ENCODE measurements around the gene TTC39B.

The TTC39B gene

GRCh38 chr9:15200111-15200510 is 106.9 kb downstream of the TTC39B start:
- Histone ChIP-seq H3K27ac (ENCODE audit: low read depth, low read length) (no peak overlapping the region), H3K9me3 (ENCODE audit: control insufficient read depth in 1 of 2, low read length in 2 of 2) (peaks cover 0 to 14% of the 10 kb centered on the region in 2 donors), H3K9ac (ENCODE audit: low read depth in 1 of 2, low read length in 2 of 2) (no peak overlapping the region), H3K4me3 (ENCODE audit: low read depth in 1 of 2, low read length in 2 of 2) (no peak overlapping the region), H3K27me3 (ENCODE audit: control insufficient read depth in 1 of 2, insufficient read depth in 2 of 2, low read length in 2 of 2) (no peaks in the 10 kb centered on the region), H3K36me3 (ENCODE audit: control insufficient read depth in 1 of 2, insufficient read depth in 2 of 2, low read length in 2 of 2) (peaks cover 7 to 33% of the 10 kb centered on the region in 2 donors), H3K4me1 (ENCODE audit: control insufficient read depth in 1 of 2, insufficient read depth in 2 of 2, low read length in 2 of 2) (no peaks in the 10 kb centered on the region)

DNA sequence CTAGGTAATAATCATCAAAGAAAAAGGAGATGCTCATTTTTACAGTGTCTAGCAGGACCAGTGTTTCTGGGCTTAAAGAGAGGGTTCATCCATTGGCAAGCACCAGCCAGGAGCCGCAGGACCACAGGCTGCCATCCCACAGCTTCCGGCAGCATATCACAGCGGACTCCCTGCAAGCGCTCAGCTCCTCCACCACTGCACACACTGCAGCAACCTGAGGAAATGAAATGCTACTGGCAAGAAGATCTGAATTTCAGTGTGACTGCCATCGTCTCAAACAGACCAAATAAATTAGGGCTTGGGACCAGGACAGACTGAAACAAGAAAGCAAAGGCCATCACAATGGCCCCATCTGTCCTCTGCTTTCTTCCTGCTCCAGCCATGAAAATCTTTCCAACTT is 114.2 kb downstream of the TTC39B start:
- H3K9ac ChIP-seq (ENCODE audit: low read depth in 1 of 2, low read length in 2 of 2) = no peak overlapping the region
- no peak overlapping the region for H3K27ac ChIP-seq (ENCODE audit: low read depth, low read length)
- no peaks in the 10 kb centered on the region for H3K4me1 ChIP-seq (ENCODE audit: control insufficient read depth in 1 of 2, insufficient read depth in 2 of 2, low read length in 2 of 2)

DNA sequence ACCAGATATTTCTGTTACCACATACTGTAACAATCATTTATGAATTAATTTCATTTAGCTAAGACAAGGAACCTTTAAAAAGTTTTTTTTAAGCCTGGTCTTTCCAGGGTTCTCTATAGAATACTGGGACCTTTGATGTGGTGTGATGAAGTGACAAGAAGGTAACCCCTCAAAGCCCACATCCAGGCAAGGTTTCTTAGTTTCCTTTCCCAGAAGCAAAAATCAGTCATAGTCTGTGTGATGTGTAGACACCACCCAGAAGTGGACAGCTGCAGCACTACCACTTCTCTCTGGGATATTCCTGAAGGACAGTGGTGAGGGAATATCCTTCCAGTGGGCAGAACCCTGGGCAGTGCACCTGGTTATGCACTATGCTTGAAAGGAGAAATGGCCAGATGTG is 115.6 kb downstream of the TTC39B start:
- Histone ChIP-seq H3K9me3 (ENCODE audit: control insufficient read depth in 1 of 2, low read length in 2 of 2) (peaks cover 0 to 8% of the 10 kb centered on the region in 2 donors), H3K27me3 (ENCODE audit: control insufficient read depth in 1 of 2, insufficient read depth in 2 of 2, low read length in 2 of 2) (no peaks in the 10 kb centered on the region), H3K4me1 (ENCODE audit: control insufficient read depth in 1 of 2, insufficient read depth in 2 of 2, low read length in 2 of 2) (no peaks in the 10 kb centered on the region), H3K27ac (ENCODE audit: low read depth, low read length) (no peak overlapping the region), H3K4me3 (ENCODE audit: low read depth in 1 of 2, low read length in 2 of 2) (no peak overlapping the region), H3K36me3 (ENCODE audit: control insufficient read depth in 1 of 2, insufficient read depth in 2 of 2, low read length in 2 of 2) (peaks cover 6 to 56% of the 10 kb centered on the region in 2 donors), H3K9ac (ENCODE audit: low read depth in 1 of 2, low read length in 2 of 2) (no peak overlapping the region)

More for the DNA sequence above, 114.2 kb downstream of the TTC39B start:
- H3K36me3 ChIP-seq (ENCODE audit: control insufficient read depth in 1 of 2, insufficient read depth in 2 of 2, low read length in 2 of 2) = peaks cover 4 to 50% of the 10 kb centered on the region in 2 donors
- peaks cover 0 to 14% of the 10 kb centered on the region in 2 donors for H3K9me3 ChIP-seq (ENCODE audit: control insufficient read depth in 1 of 2, low read length in 2 of 2)
- no peak overlapping the region for H3K4me3 ChIP-seq (ENCODE audit: low read depth in 1 of 2, low read length in 2 of 2)
- no peaks in the 10 kb centered on the region for H3K27me3 ChIP-seq (ENCODE audit: control insufficient read depth in 1 of 2, insufficient read depth in 2 of 2, low read length in 2 of 2)

DNA sequence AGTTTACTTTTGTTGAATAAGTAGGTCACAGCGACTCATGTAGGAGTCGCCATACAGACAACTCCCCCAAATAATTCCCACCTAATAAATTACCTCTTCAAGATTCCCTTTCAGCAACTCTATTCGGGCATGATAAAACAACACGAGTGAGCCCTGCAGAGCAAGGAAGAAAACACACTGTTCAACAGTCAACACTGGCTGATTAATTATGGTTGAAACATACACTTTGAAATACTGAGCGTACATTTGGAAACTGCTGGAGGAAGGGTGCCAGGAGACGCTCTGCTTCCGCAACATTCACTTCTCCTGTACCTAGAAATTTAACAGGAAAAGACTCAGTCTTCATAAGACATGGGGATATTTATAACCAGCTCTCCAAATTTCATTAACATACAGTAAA is 117.5 kb downstream of the TTC39B start:
- H3K27ac ChIP-seq (ENCODE audit: low read depth, low read length) = no peak overlapping the region
- no peaks in the 10 kb centered on the region for H3K27me3 ChIP-seq (ENCODE audit: control insufficient read depth in 1 of 2, insufficient read depth in 2 of 2, low read length in 2 of 2)
- no peaks in the 10 kb centered on the region for H3K9me3 ChIP-seq (ENCODE audit: control insufficient read depth in 1 of 2, low read length in 2 of 2)
- no peak overlapping the region for H3K4me3 ChIP-seq (ENCODE audit: low read depth in 1 of 2, low read length in 2 of 2)
- no peak overlapping the region for H3K9ac ChIP-seq (ENCODE audit: low read depth in 1 of 2, low read length in 2 of 2)
- H3K36me3 ChIP-seq (ENCODE audit: control insufficient read depth in 1 of 2, insufficient read depth in 2 of 2, low read length in 2 of 2) = peaks cover 6 to 58% of the 10 kb centered on the region in 2 donors
- H3K4me1 ChIP-seq (ENCODE audit: control insufficient read depth in 1 of 2, insufficient read depth in 2 of 2, low read length in 2 of 2) = no peaks in the 10 kb centered on the region

- Histone ChIP-seq H3K27me3 (ENCODE audit: control insufficient read depth in 1 of 2, insufficient read depth in 2 of 2, low read length in 2 of 2) (no peaks in the 10 kb centered on the region), H3K36me3 (ENCODE audit: control insufficient read depth in 1 of 2, insufficient read depth in 2 of 2, low read length in 2 of 2) (peaks cover 6 to 57% of the 10 kb centered on the region in 2 donors), H3K9ac (ENCODE audit: low read depth in 1 of 2, low read length in 2 of 2) (no peak overlapping the region), H3K4me3 (ENCODE audit: low read depth in 1 of 2, low read length in 2 of 2) (no peak overlapping the region), H3K9me3 (ENCODE audit: control insufficient read depth in 1 of 2, low read length in 2 of 2) (no peaks in the 10 kb centered on the region), H3K27ac (ENCODE audit: low read depth, low read length) (no peak overlapping the region), H3K4me1 (ENCODE audit: control insufficient read depth in 1 of 2, insufficient read depth in 2 of 2, low read length in 2 of 2) (no peaks in the 10 kb centered on the region)
Measured at GRCh38 chr9:15187589-15187988, 119.4 kb downstream of the TTC39B start.

- no peaks in the 10 kb centered on the region for H3K27me3 ChIP-seq (ENCODE audit: control insufficient read depth in 1 of 2, insufficient read depth in 2 of 2, low read length in 2 of 2)
- H3K27ac ChIP-seq (ENCODE audit: low read depth, low read length) = no peak overlapping the region
- no peaks in the 10 kb centered on the region for H3K4me1 ChIP-seq (ENCODE audit: control insufficient read depth in 1 of 2, insufficient read depth in 2 of 2, low read length in 2 of 2)
- no peak overlapping the region for H3K9ac ChIP-seq (ENCODE audit: low read depth in 1 of 2, low read length in 2 of 2)
- no peaks in the 10 kb centered on the region for H3K9me3 ChIP-seq (ENCODE audit: control insufficient read depth in 1 of 2, low read length in 2 of 2)
- no peak overlapping the region for H3K4me3 ChIP-seq (ENCODE audit: low read depth in 1 of 2, low read length in 2 of 2)
- peaks cover 2 to 30% of the 10 kb centered on the region in 2 donors for H3K36me3 ChIP-seq (ENCODE audit: control insufficient read depth in 1 of 2, insufficient read depth in 2 of 2, low read length in 2 of 2)
Measured at GRCh38 chr9:15182730-15183129, 124.3 kb downstream of the TTC39B start.

- Histone ChIP-seq H3K27ac (ENCODE audit: low read depth, low read length) (no peak overlapping the region), H3K4me3 (ENCODE audit: low read depth in 1 of 2, low read length in 2 of 2) (no peak overlapping the region), H3K4me1 (ENCODE audit: control insufficient read depth in 1 of 2, insufficient read depth in 2 of 2, low read length in 2 of 2) (no peaks in the 10 kb centered on the region), H3K36me3 (ENCODE audit: control insufficient read depth in 1 of 2, insufficient read depth in 2 of 2, low read length in 2 of 2) (peaks cover 0 to 25% of the 10 kb centered on the region in 2 donors), H3K9ac (ENCODE audit: low read depth in 1 of 2, low read length in 2 of 2) (no peak overlapping the region), H3K27me3 (ENCODE audit: control insufficient read depth in 1 of 2, insufficient read depth in 2 of 2, low read length in 2 of 2) (no peaks in the 10 kb centered on the region), H3K9me3 (ENCODE audit: control insufficient read depth in 1 of 2, low read length in 2 of 2) (no peaks in the 10 kb centered on the region)
Measured at GRCh38 chr9:15182101-15182551, 124.9 kb downstream of the TTC39B start.

GRCh38 chr9:15180124-15180523 is 126.9 kb downstream of the TTC39B start:
- Histone ChIP-seq H3K9ac (ENCODE audit: low read depth in 1 of 2, low read length in 2 of 2) (no peak overlapping the region), H3K27ac (ENCODE audit: low read depth, low read length) (no peak overlapping the region), H3K4me1 (ENCODE audit: control insufficient read depth in 1 of 2, insufficient read depth in 2 of 2, low read length in 2 of 2) (no peaks in the 10 kb centered on the region), H3K27me3 (ENCODE audit: control insufficient read depth in 1 of 2, insufficient read depth in 2 of 2, low read length in 2 of 2) (no peaks in the 10 kb centered on the region), H3K4me3 (ENCODE audit: low read depth in 1 of 2, low read length in 2 of 2) (no peak overlapping the region), H3K9me3 (ENCODE audit: control insufficient read depth in 1 of 2, low read length in 2 of 2) (no peaks in the 10 kb centered on the region), H3K36me3 (ENCODE audit: control insufficient read depth in 1 of 2, insufficient read depth in 2 of 2, low read length in 2 of 2) (peaks cover 0 to 22% of the 10 kb centered on the region in 2 donors)

GRCh38 chr9:15178631-15179030 is 128.4 kb downstream of the TTC39B start:
- no peak overlapping the region for H3K9ac ChIP-seq (ENCODE audit: low read depth in 1 of 2, low read length in 2 of 2)
- no peaks in the 10 kb centered on the region for H3K27me3 ChIP-seq (ENCODE audit: control insufficient read depth in 1 of 2, insufficient read depth in 2 of 2, low read length in 2 of 2)
- no peaks in the 10 kb centered on the region for H3K9me3 ChIP-seq (ENCODE audit: control insufficient read depth in 1 of 2, low read length in 2 of 2)
- H3K4me1 ChIP-seq (ENCODE audit: control insufficient read depth in 1 of 2, insufficient read depth in 2 of 2, low read length in 2 of 2) = no peaks in the 10 kb centered on the region
- no peak overlapping the region for H3K27ac ChIP-seq (ENCODE audit: low read depth, low read length)
- H3K36me3 ChIP-seq (ENCODE audit: control insufficient read depth in 1 of 2, insufficient read depth in 2 of 2, low read length in 2 of 2) = peaks cover 0 to 30% of the 10 kb centered on the region in 2 donors
- H3K4me3 ChIP-seq (ENCODE audit: low read depth in 1 of 2, low read length in 2 of 2) = no peak overlapping the region

GRCh38 chr9:15176836-15177235 is 130.2 kb downstream of the TTC39B start:
- H3K4me3 ChIP-seq (ENCODE audit: low read depth in 1 of 2, low read length in 2 of 2) = no peak overlapping the region
- no peak overlapping the region for H3K27ac ChIP-seq (ENCODE audit: low read depth, low read length)
- no peaks in the 10 kb centered on the region for H3K4me1 ChIP-seq (ENCODE audit: control insufficient read depth in 1 of 2, insufficient read depth in 2 of 2, low read length in 2 of 2)
- H3K9me3 ChIP-seq (ENCODE audit: control insufficient read depth in 1 of 2, low read length in 2 of 2) = no peaks in the 10 kb centered on the region
- H3K36me3 ChIP-seq (ENCODE audit: control insufficient read depth in 1 of 2, insufficient read depth in 2 of 2, low read length in 2 of 2) = peaks cover 3 to 27% of the 10 kb centered on the region in 2 donors
- H3K9ac ChIP-seq (ENCODE audit: low read depth in 1 of 2, low read length in 2 of 2) = no peak overlapping the region
- no peaks in the 10 kb centered on the region for H3K27me3 ChIP-seq (ENCODE audit: control insufficient read depth in 1 of 2, insufficient read depth in 2 of 2, low read length in 2 of 2)

DNA sequence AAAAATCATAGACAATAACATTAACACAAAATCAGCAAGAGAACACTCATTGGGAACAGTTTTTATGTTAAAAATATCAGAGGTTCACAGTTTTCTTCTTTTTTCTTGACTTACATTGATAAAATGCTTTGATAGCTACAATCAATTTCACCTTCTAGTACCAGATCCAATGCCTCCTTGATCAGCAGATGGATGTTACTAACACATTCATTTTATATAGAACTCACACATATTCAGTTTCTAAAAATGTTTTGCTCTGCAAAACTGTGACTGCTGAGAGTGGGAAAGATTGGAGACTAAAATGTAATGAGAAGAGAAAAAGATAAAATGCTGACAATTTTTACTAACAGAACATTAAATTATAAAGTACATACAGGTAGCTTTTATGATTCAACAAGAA is 143.1 kb downstream of the TTC39B start:
- H3K4me3 ChIP-seq (ENCODE audit: low read depth in 1 of 2, low read length in 2 of 2) = no peak overlapping the region
- no peaks in the 10 kb centered on the region for H3K9me3 ChIP-seq (ENCODE audit: control insufficient read depth in 1 of 2, low read length in 2 of 2)
- no peaks in the 10 kb centered on the region for H3K4me1 ChIP-seq (ENCODE audit: control insufficient read depth in 1 of 2, insufficient read depth in 2 of 2, low read length in 2 of 2)
- no peaks in the 10 kb centered on the region for H3K27me3 ChIP-seq (ENCODE audit: control insufficient read depth in 1 of 2, insufficient read depth in 2 of 2, low read length in 2 of 2)
- H3K9ac ChIP-seq (ENCODE audit: low read depth in 1 of 2, low read length in 2 of 2) = no peak overlapping the region
- H3K36me3 ChIP-seq (ENCODE audit: control insufficient read depth in 1 of 2, insufficient read depth in 2 of 2, low read length in 2 of 2) = no peaks in the 10 kb centered on the region
- H3K27ac ChIP-seq (ENCODE audit: low read depth, low read length) = no peak overlapping the region

All from duodenal mucosa (tissue), 2 donors.